OCI-LY1 (cell line): Measurements from ENCODE around the gene IGFN1.

Source experiments
- CTCF ChIP-seq: fragments of 200-600 bp; sonication (generic), shearing (Covaris generic); IDR thresholded peaks from 2 replicates; pipeline ENCODE4 v1.5.1; 2017; ENCODE audit warnings: mild to moderate bottlenecking, antibody characterized with exemption, low read length, moderate library complexity, mixed read lengths
- EZH2 ChIP-seq: fragments of 200-600 bp; sonication (generic), shearing (Covaris generic); IDR thresholded peaks from 2 replicates; pipeline ENCODE4 v1.8.0; 2017; ENCODE audit warnings: borderline replicate concordance, mixed run types, mild to moderate bottlenecking, antibody characterized with exemption, low read length, moderate library complexity, mixed read lengths

GRCh38 chr1:201275253-201275666 is 84.6 kb downstream of the IGFN1 start:
- no peak for TF ChIP-seq EZH2
- no peak for TF ChIP-seq CTCF
